Heart right ventricle (tissue), 16 donors: ENCODE measurements around the gene TMEM18. TPM values are rescaled to one million over a fixed set of nuclear protein-coding genes. Genes with fewer than 3 reads are reported as not detected.

ENCODE experiments used
- ATAC-seq, 8 donors: fragments of 200-7000 bp; cut with Tn5 transposase; one replicate each; pipeline ENCODE4 v1.9.1; 2020; ENCODE audit warnings: mild to moderate bottlenecking in 8 of 8, moderate library complexity in 8 of 8, moderate number of reproducible peaks in 1 of 8
- DNase-seq, 2 donors: peaks; one replicate each; pipeline ENCODE4 v3.0.0-alpha.2; 2020
- H3K27ac ChIP-seq, 10 donors: fragments of 200-600 bp; sonication (generic) in 2 of 10; one replicate each; pipeline versions ENCODE4 v1.5.0 to v1.8.0; 2020 to 2022; ENCODE audit warnings: mild to moderate bottlenecking in 3 of 10
- H3K27me3 ChIP-seq, 7 donors: fragments of 200-600 bp; one replicate each; pipeline ENCODE4 v1.8.0; 2021 to 2022; ENCODE audit warnings: mild to moderate bottlenecking in 2 of 7
- H3K36me3 ChIP-seq, 9 donors: fragments of 200-600 bp; sonication (generic) in 1 of 9; one replicate each; pipeline versions ENCODE4 v1.5.0 to v1.8.0; 2020 to 2022; ENCODE audit warnings: mild to moderate bottlenecking in 2 of 9
- H3K4me1 ChIP-seq, 9 donors: fragments of 200-600 bp; sonication (generic) in 1 of 9; one replicate each; pipeline versions ENCODE4 v1.5.0 to v1.8.0; 2020 to 2022; ENCODE audit warnings: mild to moderate bottlenecking in 4 of 9
- H3K4me3 ChIP-seq, 10 donors: fragments of 200-600 bp; sonication (generic) in 2 of 10; one replicate each; pipeline versions ENCODE4 v1.5.0 to v1.8.0; 2020 to 2022; ENCODE audit warnings: mild to moderate bottlenecking in 7 of 10, moderate library complexity in 2 of 10
- H3K9me3 ChIP-seq, 11 donors: fragments of 200-600 bp in 10 of 11; sonication (generic) in 2 of 11; one replicate each; pipeline versions ENCODE4 v1.5.0 to v1.8.0; 2013 to 2022; ENCODE audit warnings: mild to moderate bottlenecking in 2 of 11, control low read depth in 1 of 11, moderate library complexity in 1 of 11
- CTCF ChIP-seq, 9 donors: fragments of 200-600 bp; sonication (generic) in 2 of 9; IDR thresholded peaks; one replicate each; pipeline versions ENCODE4 v1.5.0 to v1.8.0; 2021 to 2022; ENCODE audit warnings: antibody characterized with exemption in 9 of 9, mild to moderate bottlenecking in 5 of 9, moderate library complexity in 1 of 9
- WGBS, 2 donors: extraction: QIAGEN DNeasy Blood & Tissue Kit; methylation state at CpG; one replicate each; pipeline ENCODE4 v1.1.7; 2013; ENCODE audit warnings: inconsistent platforms in 1 of 2; 5-methylcytosine and 5-hydroxymethylcytosine counted together
- intact Hi-C, 10 donors: fragments of 100-400 bp; cut with DNase I; formaldehyde crosslinking; loops; one replicate each; pipeline versions ENCODE4 v1.11.1 to v1.14.2; 2022
- polyA plus RNA-seq, 2 donors: library from polyadenylated mRNA; stranded (reverse); fragments of 200-250 nt; gene quantifications; one replicate each; pipeline ENCODE4 v1.2.3, GENCODE V29; 2013
- total RNA-seq, 10 donors: library from RNA; stranded (reverse); fragmentation: NEBNext Ultra II Directional in 3 of 10; extraction: Animal tissue kit (Norgen Biotek cat#: 25700) in 3 of 10; gene quantifications; one replicate each; pipeline versions ENCODE4 v1.2.1 to v1.2.4, GENCODE V29; 2021 to 2023
- donor health status: Arrhythmogenic right ventricular cardiomyopathy.
- donor health status: ischemic (EF 13 %, LVEDD 7.1; RV severe dilation, severe dysfunction).
- donor health status: healthy with polysubstance abuse.
- donor health status: DM: no; HTN: yes; CAD: no.
- donor health status: DM: no; HTN: no; CAD: no.
- donor health status: ischemic (EF 25% LVEDD 6.9; RV normal size, moderate dysfunction).
- donor health status: ischemic (EF 25% LVEDD 5.7; RV mildly dilated, moderate dysfunction).
- donor health status: healthy.
- donor health status: DM: yes; HTN: yes; CAD: no.
- donor health status: Ischemic cardiomyopathy.
- donor health status: ischemic (EF 35%, LVEDD 5.7; RV mildly dilated, moderate dysfunction).
- donor health status: nonischemic (EF 11% LVEDD 7.7; RV severe dilation, severe dysfunction).
- donor health status: DM: yes; HTN: yes; CAD: no.
- donor health status: PGD.
- donor health status: ischemic (EF 29% LVEDD 5.4; RV normal size, mild dysfunction).
- donor health status: nonischemic (EF 23%, LVEDD 6.1; RV moderate dilation, normal function).

Gene TMEM18
- total and polyA plus RNA-seq, 12 donors, result 10.1 to 21.9 (median 12.2) TPM

GRCh38 chr2:635687-636621 lies 41.3 kb downstream of the TMEM18 start:
- H3K4me3 ChIP-seq, result peak overlapping the region in 7 of 10 donors; percentile 27 to 54 (median 43)
- H3K27me3 ChIP-seq, result peaks cover 0 to 30% (median 13%) of the 10 kb centered on the region in 7 donors
- intact Hi-C loops, result loop anchor here in 3 of 10 donors (10.0 kb wide), 2 partner anchors 381 to 391 kb away; no protein-coding TSS in a partner anchor
- peaks cover 5 to 9% (median 6%) of the 10 kb centered on the region in 9 donors for H3K4me1 ChIP-seq
- no peak overlapping the region for H3K27ac ChIP-seq
- WGBS, 2 donors, result 59 to 81% methylated on average over 57 of the region's 57 CpGs
- peaks cover 0 to 16% (median 0%) of the 10 kb centered on the region in 11 donors for H3K9me3 ChIP-seq
- TF ChIP-seq CTCF (IDR thresholded peaks at IDR 0.05), result no peak
- no peak for DNase-seq
- H3K36me3 ChIP-seq, result no peaks in the 10 kb centered on the region
- ATAC-seq, result peak in 2 of 8 donors; percentile 41 to 61

GRCh38 chr2:634636-635388 lies 42.4 kb downstream of the TMEM18 start:
- DNase-seq (no peak), ATAC-seq (no peak)
- Histone ChIP-seq H3K4me1 (peaks cover 5 to 9% (median 6%) of the 10 kb centered on the region in 9 donors), H3K27me3 (peaks cover 0 to 30% (median 13%) of the 10 kb centered on the region in 7 donors), H3K9me3 (peaks cover 0 to 18% (median 0%) of the 10 kb centered on the region in 11 donors), H3K36me3 (no peaks in the 10 kb centered on the region), H3K4me3 (no peak overlapping the region), H3K27ac (no peak overlapping the region)
- WGBS, 2 donors, result 71 to 73% methylated on average over 16 of the region's 16 CpGs
- no peak for TF ChIP-seq CTCF (IDR thresholded peaks at IDR 0.05)
- intact Hi-C loops, result loop anchor here in 3 of 10 donors (10.0 kb wide), 2 partner anchors 380 to 390 kb away; no protein-coding TSS in a partner anchor

GRCh38 chr2:634041-634440 lies 43.2 kb downstream of the TMEM18 start:
- ATAC-seq (no peak), DNase-seq (no peak)
- H3K27me3 ChIP-seq, result peaks cover 0 to 28% (median 13%) of the 10 kb centered on the region in 7 donors
- no peak overlapping the region for H3K4me3 ChIP-seq
- WGBS, 2 donors, result 67 to 72% methylated on average over 11 of the region's 11 CpGs
- H3K36me3 ChIP-seq, result no peaks in the 10 kb centered on the region
- TF ChIP-seq CTCF (IDR thresholded peaks at IDR 0.05), result no peak
- intact Hi-C loops, result loop anchor here in 3 of 10 donors (10.0 kb wide), 2 partner anchors 379 to 389 kb away; no protein-coding TSS in a partner anchor
- H3K4me1 ChIP-seq, result peaks cover 5 to 9% (median 6%) of the 10 kb centered on the region in 9 donors
- H3K27ac ChIP-seq, result no peak overlapping the region
- H3K9me3 ChIP-seq, result peaks cover 0 to 18% (median 0%) of the 10 kb centered on the region in 11 donors

- no peak for DNase-seq
- 56 to 61% methylated on average over 5 of the region's 5 CpGs for whole genome bisulfite sequencing, 2 donors
- Histone ChIP-seq H3K36me3 (no peaks in the 10 kb centered on the region), H3K4me3 (no peak overlapping the region), H3K9me3 (peaks cover 0 to 18% (median 0%) of the 10 kb centered on the region in 11 donors), H3K27me3 (peaks cover 0 to 30% (median 18%) of the 10 kb centered on the region in 7 donors), H3K4me1 (peaks cover 5 to 9% (median 6%) of the 10 kb centered on the region in 9 donors), H3K27ac (no peak overlapping the region)
- TF ChIP-seq CTCF (IDR thresholded peaks at IDR 0.05), result no peak
- no peak for ATAC-seq
- intact Hi-C loops, result loop anchor here in 3 of 10 donors (10.0 kb wide), 2 partner anchors 379 to 389 kb away; no protein-coding TSS in a partner anchor
Measured at GRCh38 chr2:633371-633770, 43.8 kb downstream of the TMEM18 start.
